Chondrocyte (in vitro differentiated cells): ENCODE results near the gene PRPF6. TPM values are rescaled to one million over a fixed set of nuclear protein-coding genes. Genes with fewer than 3 reads are reported as not detected.
A peak's percentile ranks its signal among the peaks of the same experiment; 100 is the strongest.

Experiments
- DNase-seq: peaks from one replicate; pipeline ENCODE4 v3.0.0; 2021; ENCODE audit warnings: mixed read lengths, low spot score
- H3K27ac Mint-ChIP-seq: one replicate; pipeline ENCODE4 v1.8.0; 2021; ENCODE audit warnings: mild to moderate bottlenecking, moderate library complexity, mixed read lengths; ENCODE audit not compliant: unreplicated experiment
- H3K27me3 Mint-ChIP-seq: 2 replicates; pipeline ENCODE4 v1.8.0; 2021; ENCODE audit warnings: low read depth, mixed read lengths
- H3K36me3 Mint-ChIP-seq: 2 replicates; pipeline ENCODE4 v1.8.0; 2021; ENCODE audit warnings: low read depth, mixed read lengths
- H3K4me1 Mint-ChIP-seq: 2 replicates; pipeline ENCODE4 v1.8.0; 2021; ENCODE audit warnings: low read depth, mild to moderate bottlenecking, mixed read lengths
- H3K4me3 Mint-ChIP-seq: one replicate; pipeline ENCODE4 v1.8.0; 2021; ENCODE audit warnings: mild to moderate bottlenecking, moderate library complexity, mixed read lengths; ENCODE audit not compliant: unreplicated experiment
- H3K9me3 Mint-ChIP-seq: 2 replicates; pipeline ENCODE4 v1.8.0; 2021; ENCODE audit warnings: low read depth, mixed read lengths
- CTCF ChIP-seq: fragments of 200-600 bp; sonication (generic); IDR thresholded peaks from 2 replicates; pipeline ENCODE4 v1.5.0; 2021; ENCODE audit warnings: antibody characterized with exemption, mild to moderate bottlenecking, moderate library complexity
- total RNA-seq: library from RNA; stranded (reverse); gene quantifications from 3 replicates; pipeline ENCODE4 v1.2.1, GENCODE V29; 2021

PRPF6 gene
- total RNA-seq, 1 donor from 2014 or later = 49.0 TPM

- H3K36me3 Mint-ChIP-seq = peaks cover 2% of the 10 kb centered on the region
- no peak overlapping the region for H3K27ac Mint-ChIP-seq
- no peak overlapping the region for H3K4me3 Mint-ChIP-seq
- no peak for DNase-seq
- H3K9me3 Mint-ChIP-seq = no peaks in the 10 kb centered on the region
- no peaks in the 10 kb centered on the region for H3K27me3 Mint-ChIP-seq
- TF ChIP-seq CTCF = no peak
- H3K4me1 Mint-ChIP-seq = peaks cover 23% of the 10 kb centered on the region
These were observed 87.7 kb downstream of the PRPF6 start for GRCh38 chr20:64068386-64069208.

- DNase-seq = no peak
- Mint-ChIP-seq H3K27ac (no peak overlapping the region), H3K36me3 (no peaks in the 10 kb centered on the region), H3K27me3 (no peaks in the 10 kb centered on the region), H3K4me3 (no peak overlapping the region), H3K4me1 (peaks cover 17% of the 10 kb centered on the region), H3K9me3 (no peaks in the 10 kb centered on the region)
- TF ChIP-seq CTCF = no peak
These were observed 88.3 kb downstream of the PRPF6 start for GRCh38 chr20:64069209-64069613.

- no peaks in the 10 kb centered on the region for H3K9me3 Mint-ChIP-seq
- H3K36me3 Mint-ChIP-seq = no peaks in the 10 kb centered on the region
- no peak overlapping the region for H3K4me3 Mint-ChIP-seq
- peak; percentile 85 for TF ChIP-seq CTCF
- no peak for DNase-seq
- no peaks in the 10 kb centered on the region for H3K27me3 Mint-ChIP-seq
- H3K27ac Mint-ChIP-seq = no peak overlapping the region
- H3K4me1 Mint-ChIP-seq = peaks cover 12% of the 10 kb centered on the region
These were observed 88.8 kb downstream of the PRPF6 start for GRCh38 chr20:64069614-64070243.

GRCh38 chr20:64070244-64070993 lies 89.5 kb downstream of the PRPF6 start:
- no peaks in the 10 kb centered on the region for H3K27me3 Mint-ChIP-seq

More at GRCh38 chr20:64070244-64070993, 89.5 kb downstream of the PRPF6 start:
- no peak overlapping the region for H3K4me3 Mint-ChIP-seq
- TF ChIP-seq CTCF = no peak
- peaks cover 8% of the 10 kb centered on the region for H3K4me1 Mint-ChIP-seq
- H3K27ac Mint-ChIP-seq = no peak overlapping the region
- no peak for DNase-seq
- H3K9me3 Mint-ChIP-seq = no peaks in the 10 kb centered on the region
- H3K36me3 Mint-ChIP-seq = no peaks in the 10 kb centered on the region
